Activated T-cell treated with anti-CD3 and anti-CD28 coated beads, Interleukin-2, amount 50 U/mL, for 4 hours (primary cell): Measurements from ENCODE around the gene LMNA. TPM values are rescaled to one million over a fixed set of nuclear protein-coding genes. Genes with fewer than 3 reads are reported as not detected.

Source experiments
- ATAC-seq, 2 donors: fragments of 200-7000 bp; cut with Tn5 transposase; one replicate each; pipeline ENCODE4 v1.10.0; 2021
- DNase-seq: peaks from one replicate; pipeline ENCODE4 v3.0.0-alpha.2; 2020
- H3K27me3 Mint-ChIP-seq: one replicate; pipeline ENCODE4 v1.8.0; 2021; ENCODE audit warnings: low read depth, mixed read lengths
- H3K36me3 Mint-ChIP-seq: one replicate; pipeline ENCODE4 v1.8.0; 2022; ENCODE audit warnings: mixed read lengths; ENCODE audit not compliant: insufficient read depth
- H3K4me1 Mint-ChIP-seq: one replicate; pipeline ENCODE4 v1.8.0; 2021; ENCODE audit warnings: low read depth, mixed read lengths
- H3K4me3 Mint-ChIP-seq: one replicate; pipeline ENCODE4 v1.8.0; 2021; ENCODE audit warnings: mild to moderate bottlenecking, moderate library complexity, mixed read lengths
- H3K9me3 Mint-ChIP-seq: one replicate; pipeline ENCODE4 v1.8.0; 2021; ENCODE audit warnings: mixed read lengths
- total RNA-seq, 3 donors: library from RNA; stranded (reverse); gene quantifications; one replicate each; pipeline ENCODE4 v1.2.1, GENCODE V29; 2021

The LMNA gene
- total RNA-seq, 3 donors from 2014 or later = 113 to 162 (median 124) TPM

DNA sequence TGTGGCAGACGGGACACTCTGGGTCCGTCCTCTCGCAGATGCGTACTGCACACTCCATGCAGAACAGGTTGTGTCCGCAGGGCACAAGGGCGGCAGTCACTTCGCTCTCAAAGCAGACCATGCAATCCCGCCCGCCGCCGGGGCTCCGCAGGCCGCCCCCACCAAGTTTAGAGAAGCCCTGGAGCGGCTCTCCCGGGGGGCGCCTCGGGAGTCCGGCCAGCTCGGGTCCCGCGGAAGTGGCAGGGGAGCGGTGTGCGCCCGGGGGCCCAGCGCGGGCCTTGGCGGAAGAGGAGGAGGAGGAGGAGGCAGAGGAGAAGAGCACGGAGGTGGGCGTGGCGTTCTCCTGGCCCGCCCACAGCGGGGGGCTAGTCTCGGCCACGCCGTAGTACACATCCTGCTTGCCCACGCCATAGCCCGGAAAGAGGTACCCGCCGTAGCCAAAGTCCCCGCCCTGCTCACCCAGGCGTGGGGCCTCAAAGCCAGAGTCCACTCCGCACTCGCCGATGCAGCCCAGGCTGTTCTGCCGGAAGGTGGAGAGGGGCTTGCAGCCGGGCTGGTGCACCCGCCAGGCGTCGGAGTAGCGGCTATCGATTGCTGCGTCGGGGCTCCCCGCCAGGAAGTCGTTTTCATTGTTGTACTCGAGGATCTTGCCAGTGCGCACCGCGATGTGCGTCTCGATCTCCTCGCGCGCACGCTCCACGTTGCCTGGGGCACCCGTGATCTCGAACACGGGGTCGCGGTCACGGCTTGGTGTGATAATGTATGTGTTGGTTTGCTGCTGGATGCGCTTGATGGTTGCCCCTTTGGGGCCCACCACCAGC is 37.7 kb upstream of the LMNA start:
- Mint-ChIP-seq H3K4me3 (no peak overlapping the region), H3K27me3 (no peaks in the 10 kb centered on the region), H3K9me3 (no peaks in the 10 kb centered on the region), H3K36me3 (no peaks in the 10 kb centered on the region), H3K4me1 (peaks cover 5% of the 10 kb centered on the region)
- DNase-seq = no peak
- peak; percentile 44 to 46 for ATAC-seq

DNA sequence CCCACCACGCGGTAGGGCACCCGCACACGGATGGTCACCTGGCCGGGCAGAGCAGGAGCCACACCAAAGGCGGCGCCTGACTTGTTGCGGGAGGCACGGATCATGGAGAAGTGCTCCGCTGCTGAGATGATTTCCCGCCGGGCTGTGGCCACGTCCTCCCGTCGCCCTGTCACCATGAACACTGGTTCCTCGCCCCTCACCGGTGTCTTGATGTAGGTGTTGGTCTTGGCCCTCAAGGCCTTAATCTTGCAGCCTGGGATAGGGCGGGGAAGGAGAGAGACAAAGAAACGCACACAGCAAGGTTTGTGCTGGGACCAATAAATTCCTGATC is 37.1 kb upstream of the LMNA start:
- Mint-ChIP-seq H3K9me3 (no peaks in the 10 kb centered on the region), H3K4me1 (peaks cover 5% of the 10 kb centered on the region), H3K36me3 (no peaks in the 10 kb centered on the region), H3K4me3 (no peak overlapping the region), H3K27me3 (no peaks in the 10 kb centered on the region)
- DNase-seq = no peak
- no peak for ATAC-seq

DNA sequence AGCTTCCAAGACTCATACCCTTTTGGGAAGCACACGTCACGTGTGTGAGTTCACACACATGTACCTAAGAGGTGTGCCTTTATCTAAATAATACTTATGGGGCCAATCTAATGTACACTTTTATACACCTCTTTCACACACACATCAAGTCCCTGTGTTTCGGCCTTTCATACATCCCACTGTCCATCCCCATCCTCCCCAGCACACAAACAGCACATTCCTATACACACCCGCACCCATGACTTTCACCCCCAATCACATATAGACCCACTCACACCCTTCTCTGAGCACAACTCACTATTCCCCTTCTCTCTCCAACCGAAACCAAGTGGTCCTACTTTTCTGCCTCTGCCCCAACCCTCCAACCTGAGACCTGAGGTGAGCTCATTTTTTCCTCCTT is 35.8 kb upstream of the LMNA start:
- DNase-seq (no peak), ATAC-seq (no peak)
- H3K9me3 Mint-ChIP-seq = no peaks in the 10 kb centered on the region
- H3K4me1 Mint-ChIP-seq = peaks cover 10% of the 10 kb centered on the region
- no peaks in the 10 kb centered on the region for H3K36me3 Mint-ChIP-seq
- H3K4me3 Mint-ChIP-seq = no peak overlapping the region
- peaks cover 7% of the 10 kb centered on the region for H3K27me3 Mint-ChIP-seq

DNA sequence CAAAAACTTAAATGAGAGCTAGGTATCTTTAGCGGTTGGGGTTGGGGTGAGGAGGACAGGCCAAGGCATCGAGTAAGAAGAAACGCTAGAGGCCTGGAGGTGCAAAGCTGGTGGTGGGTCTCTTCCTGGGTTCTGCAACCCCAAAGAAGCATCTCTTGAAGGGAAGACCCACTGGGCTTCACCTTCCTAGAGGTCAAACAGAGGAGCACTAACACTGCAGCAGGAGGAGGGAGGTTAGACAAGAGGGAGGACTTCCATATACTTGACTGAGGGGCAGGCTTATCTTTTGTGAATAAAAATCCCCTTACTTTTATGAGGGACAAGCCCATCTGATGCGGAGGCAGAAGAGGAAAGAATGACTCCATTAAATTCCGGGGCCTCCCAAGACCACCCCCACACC is 34.7 kb upstream of the LMNA start:
- Mint-ChIP-seq H3K4me1 (peaks cover 10% of the 10 kb centered on the region), H3K36me3 (no peaks in the 10 kb centered on the region), H3K27me3 (peaks cover 13% of the 10 kb centered on the region), H3K4me3 (peak overlapping the region; percentile 6), H3K9me3 (no peaks in the 10 kb centered on the region)
- ATAC-seq = no peak
- DNase-seq = no peak

DNA sequence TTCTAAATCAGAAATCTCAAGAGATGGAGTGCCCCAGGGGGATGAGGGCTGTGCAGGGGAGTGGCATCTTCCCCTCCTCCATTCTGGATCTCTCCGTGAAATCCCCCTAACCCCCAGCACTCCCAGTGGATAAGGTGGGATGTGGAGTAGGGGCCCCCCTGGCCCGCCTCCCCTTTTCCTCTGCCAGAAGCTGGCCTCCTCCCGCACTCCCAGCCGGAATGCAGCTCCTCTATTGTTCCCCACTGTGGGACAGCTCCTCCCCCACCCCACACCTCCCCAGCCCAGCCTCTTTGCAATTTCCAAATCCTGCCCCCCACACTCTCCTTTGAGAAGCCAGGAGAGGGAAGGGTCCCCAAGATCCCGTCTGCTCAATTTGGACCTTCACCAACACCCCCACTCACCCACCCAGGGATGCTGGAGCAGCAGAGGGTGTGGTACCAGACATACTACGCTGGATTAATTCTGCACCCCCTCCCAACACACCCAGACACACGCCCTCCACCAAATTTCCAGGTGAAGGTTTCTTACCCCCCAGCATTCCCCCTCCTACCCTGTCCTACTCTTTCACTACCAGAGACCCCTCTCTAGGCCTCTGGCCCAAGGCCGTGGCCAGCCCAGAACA is 34.2 kb upstream of the LMNA start:
- Mint-ChIP-seq H3K4me3 (no peak overlapping the region), H3K27me3 (peaks cover 19% of the 10 kb centered on the region), H3K4me1 (peaks cover 10% of the 10 kb centered on the region), H3K36me3 (no peaks in the 10 kb centered on the region), H3K9me3 (no peaks in the 10 kb centered on the region)
- DNase-seq (no peak), ATAC-seq (no peak)

DNA sequence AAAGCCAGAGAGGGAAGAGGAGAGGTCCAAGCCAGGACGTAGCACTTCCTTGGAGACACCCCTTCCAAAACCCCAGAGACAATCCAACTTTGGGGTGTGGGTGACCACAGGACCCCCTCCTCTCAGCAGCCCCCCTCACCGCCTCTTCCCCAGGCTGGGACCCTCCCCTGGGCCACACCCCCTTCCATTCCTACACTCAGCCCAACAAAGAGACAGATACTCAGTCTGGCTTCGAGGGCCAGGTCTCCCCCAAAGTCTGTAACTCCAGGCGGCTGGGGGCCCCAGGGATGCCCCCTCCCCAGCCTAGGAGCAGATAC is 33.7 kb upstream of the LMNA start:
- peaks cover 20% of the 10 kb centered on the region for H3K27me3 Mint-ChIP-seq
- H3K4me1 Mint-ChIP-seq = peaks cover 10% of the 10 kb centered on the region
- peak overlapping the region; percentile 60 for H3K4me3 Mint-ChIP-seq
- H3K9me3 Mint-ChIP-seq = no peaks in the 10 kb centered on the region
- no peaks in the 10 kb centered on the region for H3K36me3 Mint-ChIP-seq
- ATAC-seq (no peak), DNase-seq (no peak)

DNA sequence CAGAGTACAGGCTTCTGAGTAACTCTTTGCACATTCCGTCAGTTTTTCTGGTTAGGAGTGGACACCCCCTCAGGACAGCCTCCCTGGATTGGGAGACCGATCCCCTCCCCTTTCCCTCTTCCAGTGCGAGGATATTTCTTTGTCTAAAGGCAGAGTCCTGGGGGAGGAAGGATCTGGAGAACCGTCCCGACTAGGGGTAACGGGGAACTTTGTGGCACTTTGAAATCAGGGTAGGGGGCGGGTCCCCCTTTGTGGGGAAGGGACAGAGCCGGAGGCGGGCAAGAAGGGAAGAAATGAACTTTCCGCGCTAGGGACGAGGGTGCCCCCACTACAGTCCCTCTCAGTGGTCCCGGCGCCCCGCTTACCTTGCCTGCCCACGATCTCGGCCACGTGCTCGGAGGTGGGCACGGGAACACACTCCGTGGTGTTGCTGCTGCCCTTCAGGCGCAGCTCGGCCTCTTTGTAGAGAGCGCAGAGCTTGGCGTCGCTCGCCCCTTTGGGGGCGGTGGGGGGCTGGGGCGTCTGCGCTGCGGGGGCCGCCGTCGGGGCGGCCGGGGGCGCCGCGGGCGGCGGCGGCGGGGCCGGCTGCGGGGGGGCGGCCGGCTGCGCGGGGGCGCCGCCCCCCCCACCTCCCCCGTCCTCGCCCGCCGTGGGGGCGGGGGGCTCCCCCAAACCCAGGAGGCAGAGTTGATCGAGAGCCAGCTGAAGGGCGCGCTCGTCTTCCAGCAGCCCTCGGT is 33.2 kb upstream of the LMNA start:
- Mint-ChIP-seq H3K4me1 (peaks cover 10% of the 10 kb centered on the region), H3K9me3 (no peaks in the 10 kb centered on the region), H3K36me3 (no peaks in the 10 kb centered on the region), H3K4me3 (peak overlapping the region; percentile 84), H3K27me3 (peaks cover 25% of the 10 kb centered on the region)
- no peak for ATAC-seq
- no peak for DNase-seq

DNA sequence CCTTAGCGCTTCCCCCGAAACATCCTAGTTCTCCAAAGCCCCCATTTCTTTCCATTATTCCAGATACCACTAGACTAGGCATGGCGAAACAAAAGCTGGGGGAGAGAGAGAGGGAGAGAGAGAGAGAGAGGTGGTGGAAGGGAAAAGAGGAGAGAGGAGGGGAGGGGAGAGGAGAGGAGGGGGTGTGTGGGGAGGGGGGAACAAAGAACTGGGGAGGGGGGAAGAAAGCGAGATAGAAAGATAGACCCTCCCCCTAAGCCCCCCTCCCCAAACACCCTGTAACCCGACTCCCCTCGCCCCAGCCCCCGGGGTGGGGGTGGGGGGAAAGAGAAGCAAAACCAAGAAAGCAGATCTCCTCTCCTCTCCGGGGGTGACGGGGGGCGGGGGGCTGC is 32.6 kb upstream of the LMNA start:
- no peak for ATAC-seq
- Mint-ChIP-seq H3K4me3 (peak overlapping the region; percentile 84), H3K9me3 (no peaks in the 10 kb centered on the region)

DNA sequence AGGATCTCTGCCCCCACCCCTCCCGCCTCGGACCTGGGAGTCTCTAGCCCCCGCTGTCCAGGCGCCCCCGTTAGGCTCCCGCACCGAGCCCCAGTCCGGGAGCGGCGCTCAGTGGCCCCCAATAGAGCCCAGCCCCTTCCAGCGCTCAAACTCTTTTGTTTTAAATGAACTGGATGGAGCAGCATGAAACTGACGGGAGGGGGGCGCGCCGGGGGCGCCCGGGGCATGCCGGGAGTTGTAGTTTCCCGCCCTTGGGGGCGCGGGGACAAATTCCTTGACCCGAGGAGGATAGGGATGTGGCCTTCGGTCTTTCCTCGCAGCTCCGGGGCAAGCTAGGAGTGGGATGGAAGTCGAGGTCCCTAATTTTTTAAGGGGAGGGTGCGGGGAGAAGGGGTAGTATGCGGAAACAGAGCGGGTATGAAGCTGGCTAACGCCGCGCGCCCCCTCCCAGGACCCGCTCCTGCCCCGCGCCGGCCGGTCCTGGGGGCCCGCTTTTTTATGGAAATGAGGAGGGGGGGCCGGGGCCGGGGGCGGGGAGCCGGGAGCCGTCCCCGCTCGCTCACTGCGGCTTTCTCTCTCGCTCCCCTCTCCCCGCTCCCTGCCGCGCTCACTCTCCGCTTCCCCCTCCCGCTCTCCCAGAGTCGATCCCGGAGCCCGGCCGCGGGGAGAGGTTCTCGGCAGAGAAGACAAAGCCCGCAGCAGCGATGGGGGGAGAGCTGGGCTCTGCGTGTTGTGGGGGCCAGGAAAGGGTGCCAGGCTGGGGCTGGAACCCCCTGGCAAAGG is 32.0 kb upstream of the LMNA start, which contains the start of gene MEX3A:
Gene MEX3A, minus strand, starts transcription at position 157 of the 783 bp plus-strand sequence. CDS start 467 bp downstream, outside the sequence.
- Mint-ChIP-seq H3K36me3 (no peaks in the 10 kb centered on the region), H3K27me3 (peaks cover 35% of the 10 kb centered on the region), H3K4me1 (peaks cover 10% of the 10 kb centered on the region), H3K9me3 (no peaks in the 10 kb centered on the region), H3K4me3 (peak within 1 kb of the TSS; percentile 84)
- ATAC-seq = peak; percentile 87 to 88
- DNase-seq = peak; percentile 53

More for the DNA sequence above, 32.6 kb upstream of the LMNA start:
- Mint-ChIP-seq H3K4me1 (peaks cover 10% of the 10 kb centered on the region), H3K36me3 (no peaks in the 10 kb centered on the region), H3K27me3 (peaks cover 31% of the 10 kb centered on the region)
- DNase-seq = no peak

DNA sequence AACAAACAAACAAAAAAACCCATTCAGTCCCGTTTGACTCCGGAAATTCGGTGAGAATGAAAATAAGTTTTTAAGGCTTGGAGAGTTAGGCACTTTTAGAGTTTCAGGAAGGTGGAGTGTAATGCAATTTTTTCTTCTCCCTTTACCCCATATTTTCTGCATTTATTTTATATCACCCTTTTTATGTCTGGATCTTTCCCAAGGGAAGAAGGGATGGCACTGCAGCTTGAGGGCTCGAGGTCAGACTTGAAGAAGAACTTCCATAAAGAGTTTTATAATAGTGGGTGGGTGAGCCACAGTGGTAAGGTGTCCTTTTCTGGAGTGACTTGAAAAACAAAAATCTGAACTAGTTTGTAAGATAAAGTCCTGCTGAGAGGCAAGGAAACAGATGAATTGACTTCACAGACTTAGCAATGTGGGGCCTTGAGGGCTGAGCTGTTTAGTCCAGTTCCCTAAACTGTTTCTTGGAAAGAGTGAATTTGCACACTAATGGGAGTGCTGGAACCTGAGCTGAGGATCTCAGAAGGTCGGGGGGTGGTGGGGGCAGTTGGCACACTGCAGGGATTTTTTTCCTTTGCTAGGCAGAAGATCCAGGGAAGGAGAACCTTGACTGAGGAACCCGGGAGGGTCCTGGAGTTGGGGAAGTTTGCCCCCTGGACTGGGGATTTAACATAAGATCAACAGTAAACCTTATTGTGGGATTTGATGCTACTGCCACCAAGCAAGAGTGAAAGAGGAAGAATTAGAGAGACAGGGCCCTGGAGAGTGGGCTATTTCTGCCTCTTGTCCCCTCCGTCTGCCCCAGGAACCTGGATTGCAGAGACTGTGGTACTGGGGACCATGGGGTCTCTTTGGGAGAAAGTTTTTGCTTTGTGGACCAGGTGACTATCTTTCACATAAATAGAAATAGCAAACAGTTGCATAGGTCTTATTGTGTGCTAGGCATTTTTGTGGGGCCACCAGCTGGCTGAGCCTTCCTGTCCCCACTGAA is 30.4 kb upstream of the LMNA start:
- no peaks in the 10 kb centered on the region for H3K36me3 Mint-ChIP-seq
- H3K9me3 Mint-ChIP-seq = no peaks in the 10 kb centered on the region
- H3K4me1 Mint-ChIP-seq = peaks cover 10% of the 10 kb centered on the region
- DNase-seq (no peak), ATAC-seq (no peak)
- peak overlapping the region; percentile 75 for H3K4me3 Mint-ChIP-seq
- peaks cover 35% of the 10 kb centered on the region for H3K27me3 Mint-ChIP-seq

DNA sequence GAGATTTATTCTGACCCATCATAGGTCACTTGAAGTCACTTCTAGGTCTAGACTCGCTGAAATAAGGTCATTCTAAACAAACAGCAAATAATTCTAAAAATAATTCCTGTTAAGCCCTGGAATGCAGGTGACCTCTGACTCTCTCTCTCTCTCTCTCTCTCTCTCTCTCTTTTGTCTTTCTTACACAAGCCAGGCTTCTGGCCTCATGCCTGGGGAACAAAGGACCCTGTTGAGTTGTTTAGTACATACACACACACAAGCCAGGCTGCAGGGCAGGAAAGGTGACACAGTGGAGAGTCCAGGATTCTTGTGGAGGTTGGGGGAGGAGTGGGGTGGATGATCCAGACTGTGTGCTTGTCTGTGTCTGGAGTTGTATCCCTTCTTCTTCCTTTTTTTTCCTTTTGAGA is 28.3 kb upstream of the LMNA start:
- H3K27me3 Mint-ChIP-seq = peaks cover 41% of the 10 kb centered on the region
- no peak overlapping the region for H3K4me3 Mint-ChIP-seq
- no peaks in the 10 kb centered on the region for H3K36me3 Mint-ChIP-seq
- no peaks in the 10 kb centered on the region for H3K9me3 Mint-ChIP-seq
- peaks cover 8% of the 10 kb centered on the region for H3K4me1 Mint-ChIP-seq
- no peak for DNase-seq
- no peak for ATAC-seq

DNA sequence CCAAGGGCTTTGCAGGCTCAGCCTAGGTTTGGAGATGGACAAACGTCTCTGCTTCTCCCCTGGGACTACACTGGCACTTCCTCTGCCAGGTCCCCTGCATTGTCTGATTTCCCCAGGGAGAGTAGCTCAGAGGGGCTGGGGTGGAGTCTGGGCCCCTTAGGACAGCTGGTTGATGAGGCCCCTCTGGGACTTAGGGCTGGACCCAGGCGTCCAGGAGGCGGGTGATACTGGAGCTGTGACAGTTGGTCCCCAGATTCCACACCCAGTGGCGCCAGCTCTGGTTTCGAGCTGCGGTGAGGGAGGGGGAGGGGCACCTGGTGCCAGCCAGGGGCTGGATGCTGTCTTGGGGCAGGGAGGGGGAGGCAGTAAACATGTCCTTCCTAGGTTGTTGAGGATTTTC is 24.8 kb upstream of the LMNA start:
- H3K27me3 Mint-ChIP-seq = peaks cover 29% of the 10 kb centered on the region
- no peak overlapping the region for H3K4me3 Mint-ChIP-seq
- no peak for ATAC-seq
- no peaks in the 10 kb centered on the region for H3K36me3 Mint-ChIP-seq
- H3K4me1 Mint-ChIP-seq = no peaks in the 10 kb centered on the region
- no peak for DNase-seq
- H3K9me3 Mint-ChIP-seq = no peaks in the 10 kb centered on the region

DNA sequence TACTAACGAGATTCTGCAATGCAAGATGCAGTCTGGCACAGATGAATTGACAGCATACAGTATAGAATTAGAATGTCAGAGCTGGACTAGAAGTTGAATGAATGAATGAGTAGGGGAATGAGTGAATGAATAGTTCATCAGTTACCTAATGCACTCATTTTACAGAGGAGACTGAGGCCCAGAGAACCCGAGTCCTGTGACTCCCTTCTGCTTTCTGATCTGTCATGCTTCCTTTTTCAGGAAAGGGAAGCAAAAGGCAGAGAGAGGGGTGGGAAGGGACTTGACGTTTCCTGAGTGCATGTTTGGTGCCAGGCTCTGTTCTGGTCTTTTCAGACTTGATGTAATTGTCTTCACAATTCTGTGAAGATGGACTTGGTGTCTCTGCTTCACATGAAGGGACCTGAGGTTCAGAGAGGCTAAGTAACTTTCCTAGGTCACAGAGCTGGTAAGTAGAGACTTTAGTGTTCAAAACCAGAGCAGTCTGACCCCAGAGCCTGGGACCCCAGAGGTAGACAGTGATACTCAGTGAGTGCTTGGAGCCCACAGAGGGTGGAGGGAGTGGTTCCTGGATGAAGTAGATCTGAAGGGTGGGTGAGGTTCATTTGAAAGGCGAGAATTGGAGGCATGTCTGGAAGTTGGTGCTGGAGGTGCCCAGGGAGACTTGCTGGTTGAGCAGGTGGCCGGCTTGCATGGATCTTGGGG is 24.2 kb upstream of the LMNA start:
- DNase-seq (no peak), ATAC-seq (peak in 1 of 2 donors; percentile 17)
- no peaks in the 10 kb centered on the region for H3K9me3 Mint-ChIP-seq
- H3K4me3 Mint-ChIP-seq = no peak overlapping the region
- H3K4me1 Mint-ChIP-seq = no peaks in the 10 kb centered on the region
- no peaks in the 10 kb centered on the region for H3K36me3 Mint-ChIP-seq
- H3K27me3 Mint-ChIP-seq = peaks cover 23% of the 10 kb centered on the region
